Measurements from ENCODE around the gene PGM2L1.
"Not testable (repeated sequence)": the region's sequence is repeated elsewhere in the genome, so short reads cannot be mapped to it uniquely, and the experiment has no call there.

PGM2L1 gene

DNA sequence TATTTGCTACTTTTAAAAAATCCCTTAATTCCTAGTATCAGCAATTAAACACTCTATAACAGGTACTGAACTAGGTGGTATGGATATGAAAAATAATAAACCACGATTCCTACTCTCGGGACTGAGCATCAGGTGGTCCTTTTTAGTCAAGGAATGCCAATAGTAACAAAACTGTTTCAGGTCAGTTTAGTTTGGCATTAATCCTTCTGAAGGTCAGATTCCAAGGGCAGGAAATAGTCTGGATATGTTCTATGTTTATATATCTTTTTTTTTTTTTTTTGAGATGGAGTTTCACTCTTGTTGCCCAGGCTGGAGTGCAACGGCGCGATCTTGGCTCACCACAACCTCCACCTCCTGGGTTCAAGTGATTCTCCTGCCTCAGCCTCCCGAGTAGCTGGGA, 67.2 kb downstream of the PGM2L1 start:
- not testable (repeated sequence) for DNase-seq

DNA sequence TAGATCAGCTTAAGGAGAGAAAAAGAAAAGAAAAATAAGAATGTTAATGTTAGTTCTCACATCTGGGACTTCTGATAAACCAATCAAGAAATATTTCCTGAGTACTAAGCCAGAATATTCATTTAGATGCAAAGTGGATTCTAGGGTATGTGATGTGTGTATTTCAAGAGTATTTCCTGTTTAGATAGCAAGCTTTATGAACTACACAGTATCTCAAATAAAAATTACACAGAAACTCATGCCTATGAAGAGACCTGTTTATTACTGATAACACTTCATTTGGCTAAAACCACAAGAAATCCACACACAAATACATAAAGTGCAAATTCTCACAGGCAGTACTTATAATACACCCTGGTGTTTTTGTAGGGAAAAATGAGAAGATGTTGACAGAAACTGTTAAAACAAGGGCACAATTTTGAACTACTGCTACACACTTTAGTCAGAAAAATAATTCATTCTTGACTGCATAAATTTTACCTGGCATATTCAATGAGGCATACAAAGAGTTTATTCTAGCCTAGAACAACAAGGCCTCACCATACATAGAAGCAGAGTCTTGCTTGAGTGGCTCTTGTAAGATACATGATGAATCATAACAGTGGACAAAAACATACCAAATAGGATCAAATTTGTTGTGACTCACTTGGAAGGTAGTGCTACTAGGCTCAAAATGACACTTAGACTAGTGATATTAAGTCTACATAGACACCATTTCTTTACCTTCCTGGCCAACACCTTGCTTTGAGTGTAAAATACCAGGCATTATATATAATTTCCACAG, 68.0 kb downstream of the PGM2L1 start:
- DNase-seq, result no peak

GRCh38 chr11:74327076-74327475, 71.2 kb downstream of the PGM2L1 start:
- no peak for DNase-seq

DNA sequence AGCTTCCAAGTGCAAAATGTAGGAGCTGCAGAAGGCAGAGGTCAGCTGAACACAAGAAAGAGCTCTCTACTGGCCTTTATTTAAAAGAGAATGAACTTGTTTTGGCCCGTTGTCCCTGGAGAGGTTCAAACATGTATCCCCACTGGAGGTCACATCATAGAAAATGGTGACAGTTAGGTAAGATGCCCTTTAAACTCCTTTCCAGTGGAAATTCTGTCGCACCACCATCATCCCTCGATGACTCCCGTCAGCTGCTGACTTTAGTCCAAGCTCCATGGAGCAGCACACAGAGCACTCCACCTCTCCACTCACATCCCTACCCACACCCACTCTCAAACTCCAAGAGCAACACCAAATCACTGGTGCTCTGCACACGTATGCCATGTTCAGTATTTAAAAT, 71.6 kb downstream of the PGM2L1 start:
- DNase-seq, result no peak

DNA sequence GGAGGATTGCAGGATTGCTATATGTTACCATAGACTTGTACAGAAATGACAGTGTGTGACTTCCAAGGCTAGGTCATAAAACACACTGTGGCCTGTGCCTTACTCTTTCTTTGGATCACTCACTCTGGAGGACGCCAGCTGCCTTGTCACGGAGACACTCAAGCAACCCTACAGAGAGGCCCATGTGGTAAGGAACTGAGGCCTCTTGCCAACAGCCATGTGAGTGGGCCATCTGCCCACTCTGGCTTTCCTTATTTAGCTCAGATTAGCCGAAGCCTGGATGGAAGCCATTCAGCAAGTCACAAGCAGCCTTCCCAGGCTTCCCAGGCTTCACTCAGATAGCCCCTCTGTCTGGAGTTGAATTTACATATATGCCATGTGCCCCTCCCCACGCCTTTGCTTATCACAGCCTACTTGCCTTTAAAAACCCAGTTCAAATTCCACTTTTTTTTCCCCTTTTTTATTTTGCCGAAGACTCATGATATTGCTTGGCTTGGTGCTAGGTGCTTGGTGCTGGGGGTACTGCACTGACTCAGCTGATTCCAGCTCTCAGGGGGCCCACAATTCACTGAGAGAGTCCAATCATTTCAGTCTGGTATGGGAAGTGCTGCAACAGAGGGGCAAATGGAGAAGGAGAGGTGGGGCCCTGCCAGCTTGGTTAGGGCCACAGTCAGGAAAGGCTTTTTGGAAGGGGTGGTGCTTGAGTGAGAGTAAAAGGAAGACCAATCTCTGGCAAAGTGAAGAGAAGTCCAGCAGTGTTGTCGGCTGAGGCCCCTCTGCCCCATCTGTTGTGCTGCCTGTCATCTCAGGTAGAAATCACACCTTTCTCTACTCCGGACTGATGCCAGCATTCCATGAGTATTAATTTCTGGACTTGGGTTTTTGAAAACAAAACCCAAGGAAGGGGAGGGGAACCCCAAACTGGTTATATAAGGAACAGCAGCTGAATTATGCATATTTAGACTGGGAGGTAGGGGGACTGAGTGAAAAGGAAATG, 72.3 kb downstream of the PGM2L1 start:
- no peak for DNase-seq

GRCh38 chr11:74322667-74323066, 75.6 kb downstream of the PGM2L1 start:
- DNase-seq, result no peak

GRCh38 chr11:74321487-74322188, 76.6 kb downstream of the PGM2L1 start:
- DNase-seq, result peak; percentile 18

- DNase-seq, result no peak
Measured at GRCh38 chr11:74320538-74320937, 77.7 kb downstream of the PGM2L1 start.

DNA sequence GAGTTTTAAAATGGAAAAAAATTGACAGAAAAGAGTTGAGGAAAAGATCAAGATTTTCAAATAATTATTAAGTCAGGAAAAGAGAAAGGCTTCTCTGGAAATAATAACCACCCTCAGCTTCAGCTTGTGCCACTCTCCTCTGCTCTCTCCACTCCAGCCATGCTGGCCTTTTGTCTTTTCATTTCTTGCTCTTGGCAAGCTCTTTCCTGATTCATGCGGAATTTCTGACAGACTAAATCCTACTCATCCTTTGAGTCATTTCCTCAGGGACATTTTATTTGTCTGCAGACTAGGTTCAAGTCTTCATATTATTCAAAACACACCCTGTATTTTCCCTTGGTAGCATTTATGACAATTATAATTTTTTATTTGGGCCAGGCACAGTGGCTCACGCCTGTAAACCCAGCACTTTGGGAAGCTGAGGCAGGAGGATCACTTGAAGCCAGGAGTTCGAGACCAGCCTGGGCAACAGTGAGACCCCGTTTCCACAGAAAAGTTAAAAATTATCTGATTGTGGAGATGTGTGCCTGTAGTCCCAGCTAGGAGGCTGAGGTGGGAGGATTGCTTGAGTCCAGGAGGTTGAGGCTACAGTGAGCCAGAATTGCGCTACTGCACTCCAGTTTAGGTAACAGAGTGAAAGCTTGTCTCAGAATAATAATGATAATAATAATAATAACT, 79.0 kb downstream of the PGM2L1 start:
- DNase-seq, result no peak

GRCh38 chr11:74318241-74318932, 79.8 kb downstream of the PGM2L1 start:
- DNase-seq, result no peak

DNA sequence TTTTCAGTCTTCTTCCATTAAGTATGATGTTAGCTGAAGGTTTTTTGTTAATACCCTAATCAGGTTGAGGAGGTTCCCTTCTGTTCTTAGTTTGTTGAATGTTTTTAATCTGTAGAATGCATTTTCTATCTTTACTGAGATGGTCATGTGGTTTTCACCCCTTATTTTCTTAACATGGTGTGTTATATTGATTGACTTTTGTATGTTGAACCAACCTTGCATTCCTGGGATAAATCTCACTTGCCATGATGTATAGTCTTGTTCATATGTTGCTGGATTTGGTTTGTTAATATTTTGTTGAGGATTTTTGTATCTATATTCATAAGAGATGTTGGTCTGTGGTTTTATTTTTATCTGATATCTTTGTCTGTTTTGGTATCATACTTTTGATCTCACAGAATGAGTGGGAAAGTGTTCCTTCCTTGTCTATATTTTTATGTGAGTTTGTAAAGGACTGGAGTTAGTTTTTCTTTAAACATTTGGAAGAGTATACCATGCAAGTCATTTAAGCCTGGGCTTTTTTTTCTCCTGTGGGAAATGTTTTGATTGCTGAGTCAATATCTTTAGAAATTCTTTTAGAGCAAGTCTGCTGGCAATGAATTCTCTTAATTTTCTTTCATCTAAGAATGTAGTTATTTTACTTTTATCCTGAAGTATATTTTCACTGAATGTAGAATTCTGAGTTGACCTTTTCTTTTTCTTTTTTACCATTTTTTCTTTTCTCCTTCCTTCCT, 81.3 kb downstream of the PGM2L1 start:
- DNase-seq, result no peak

GRCh38 chr11:74312326-74312725, 85.9 kb downstream of the PGM2L1 start:
- no peak for DNase-seq

DNA sequence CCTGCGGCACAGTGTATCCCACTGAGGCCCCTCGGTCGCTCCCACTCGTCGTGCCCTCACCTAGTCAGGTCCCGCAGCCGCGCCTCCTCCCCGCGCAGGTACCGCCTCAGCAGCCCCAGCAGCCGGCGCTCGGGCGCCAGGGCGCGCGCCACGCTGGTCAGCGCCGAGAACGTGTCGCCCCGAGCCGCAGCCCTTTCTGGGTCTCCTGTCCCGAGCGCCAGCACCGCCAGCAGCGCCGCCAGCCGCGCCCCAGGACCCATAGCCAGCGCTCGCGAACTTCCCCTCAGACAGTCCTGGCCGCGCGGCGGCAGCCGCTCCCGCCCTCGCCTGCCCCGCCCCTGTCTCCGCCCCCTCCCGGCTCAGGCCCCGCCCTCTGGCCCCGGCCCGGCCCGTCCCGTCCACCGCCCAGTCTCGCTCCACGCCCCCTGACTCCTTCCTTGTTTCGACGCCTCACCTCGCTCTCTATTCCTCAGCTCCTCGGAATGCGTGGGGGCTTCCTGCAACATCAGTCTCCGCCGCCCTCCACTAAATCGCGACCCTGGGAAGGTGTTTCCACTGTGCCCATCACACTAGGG, 86.8 kb downstream of the PGM2L1 start, which contains the start of gene P4HA3:
Gene P4HA3, minus strand, starts transcription at position 289 of the 575 bp plus-strand sequence. Its CDS starts 29 bp downstream, at position 260.
- peak; percentile 48 for DNase-seq

- no peak for DNase-seq
Measured at GRCh38 chr11:74310857-74311256, 87.4 kb downstream of the PGM2L1 start.

- no peak for DNase-seq
Measured at GRCh38 chr11:74307434-74307833, 90.8 kb downstream of the PGM2L1 start.

DNA sequence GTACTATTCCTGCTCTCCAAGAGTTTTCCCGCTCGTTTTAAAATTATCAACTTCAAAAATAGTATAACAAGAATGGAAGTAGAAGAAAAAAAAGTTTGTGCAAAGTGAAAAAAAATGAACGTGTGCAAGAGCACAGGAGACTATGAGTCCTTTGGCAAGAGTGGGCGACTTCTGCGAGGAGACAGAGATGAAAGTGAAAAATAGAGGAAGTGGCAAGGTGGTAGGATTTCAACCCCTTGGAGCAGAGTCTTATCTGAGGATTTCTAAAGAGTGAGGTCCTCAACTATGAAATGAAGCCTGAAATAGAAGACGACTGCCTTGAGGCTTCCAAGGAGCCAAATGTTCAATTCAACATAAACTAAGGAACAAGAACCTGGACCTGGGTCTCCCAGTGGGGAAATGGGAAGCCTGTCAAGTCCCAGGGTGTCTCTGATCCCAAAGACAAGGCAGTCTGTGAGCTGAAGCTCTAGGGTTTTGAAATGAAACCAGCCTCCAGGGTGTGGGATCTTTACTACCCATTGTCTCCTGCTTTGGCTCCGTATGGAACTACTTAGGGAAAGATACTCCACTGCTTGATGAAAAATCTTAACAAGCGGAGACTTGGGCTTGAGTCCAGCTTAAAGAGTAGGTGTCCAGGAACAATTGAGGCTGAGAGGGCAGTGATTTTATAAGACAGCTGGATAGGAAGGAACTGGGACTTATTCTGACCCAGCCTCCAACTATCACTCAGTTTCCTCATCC, 91.6 kb downstream of the PGM2L1 start:
- no peak for DNase-seq

GRCh38 chr11:74299015-74299414, 99.2 kb downstream of the PGM2L1 start:
- DNase-seq, result no peak

DNA sequence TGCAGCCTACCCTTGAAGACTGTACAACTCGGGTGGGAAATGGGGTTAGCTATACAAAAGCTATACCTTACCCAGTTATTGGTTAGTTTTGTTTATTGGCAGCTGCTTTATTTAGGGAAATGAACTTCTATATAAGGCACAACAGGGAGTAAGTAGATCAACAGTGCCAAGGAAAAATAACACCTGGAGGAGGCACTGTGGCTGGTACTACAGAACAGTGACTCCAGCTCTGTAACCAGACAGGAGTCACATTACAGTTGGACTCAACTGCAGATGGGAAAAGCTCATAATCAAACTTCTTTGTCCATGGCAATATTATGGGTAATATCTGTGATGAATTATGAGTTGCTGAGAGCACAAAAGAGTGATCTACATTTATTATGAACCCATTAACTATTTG, 100.7 kb downstream of the PGM2L1 start:
- no peak for DNase-seq

DNA sequence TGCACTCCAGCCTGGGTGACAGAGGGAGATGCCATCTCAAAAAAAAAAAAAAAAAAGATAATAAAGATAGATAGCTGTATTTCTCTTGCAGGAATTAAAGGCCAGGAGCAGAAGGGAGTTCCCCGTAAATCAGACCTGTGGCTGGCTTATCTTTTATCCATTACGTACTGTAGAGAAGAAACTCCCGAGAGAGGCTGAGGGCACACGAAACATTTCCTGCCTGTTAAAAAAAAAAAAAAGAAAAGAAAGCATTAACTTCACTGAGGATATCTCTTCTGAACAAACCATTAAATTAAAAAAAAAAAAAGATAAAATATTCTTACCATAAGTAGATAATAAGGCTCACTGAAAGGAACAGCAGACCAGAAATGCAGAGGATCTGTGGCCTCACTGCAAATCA, 109.3 kb downstream of the PGM2L1 start:
- no peak for DNase-seq

DNA sequence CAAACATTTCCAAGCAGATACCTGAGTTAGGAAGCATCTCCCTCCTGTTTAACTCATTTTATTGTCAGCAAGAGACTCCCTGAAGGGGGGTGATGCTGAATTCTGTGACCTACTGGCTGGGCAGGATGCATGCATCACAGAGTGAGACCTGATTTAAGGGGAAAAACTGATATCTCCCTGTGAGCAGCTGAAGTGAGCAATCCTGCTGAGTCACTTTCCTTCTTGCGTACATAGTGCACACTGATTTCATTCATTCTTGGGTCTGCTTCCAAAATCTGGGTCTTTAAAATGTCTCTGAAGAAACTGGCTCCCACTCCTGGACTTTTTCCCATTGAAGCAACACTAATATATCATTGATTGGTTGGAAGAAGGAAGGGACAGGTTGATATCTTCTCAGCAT, 110.1 kb downstream of the PGM2L1 start:
- no peak for DNase-seq
